SJSA1 (cell line): ENCODE results near the gene C4A. TPM values are rescaled to one million over a fixed set of nuclear protein-coding genes. Genes with fewer than 3 reads are reported as not detected.
A peak's percentile ranks its signal among the peaks of the same experiment; 100 is the strongest.

Source experiments
- DNase-seq, 2 experiments: peaks; one replicate each; pipeline ENCODE4 v3.0.0-alpha.2; 2015 to 2020; ENCODE audit warnings: low spot score in 2 of 2, low read depth in 1 of 2
- H3K27ac ChIP-seq: fragments of 250-450 bp; sonication (Bioruptor Pico); 2 replicates; pipeline ENCODE4 v1.5.1; 2020; ENCODE audit warnings: mild to moderate bottlenecking, moderate library complexity
- H3K27me3 ChIP-seq: fragments of 250-450 bp; sonication (Bioruptor Pico); replicated peaks from 2 replicates; pipeline ENCODE4 v1.5.1; 2020; ENCODE audit warnings: mild to moderate bottlenecking, moderate library complexity
- H3K36me3 ChIP-seq: fragments of 250-450 bp; sonication (Bioruptor Pico); 2 replicates; pipeline ENCODE4 v1.5.1; 2020; ENCODE audit warnings: mild to moderate bottlenecking
- H3K4me1 ChIP-seq: fragments of 250-450 bp; sonication (Bioruptor Pico); replicated peaks from 2 replicates; pipeline ENCODE4 v1.6.1; 2021; ENCODE audit warnings: mild to moderate bottlenecking
- H3K4me3 ChIP-seq: fragments of 250-450 bp; sonication (Bioruptor Pico); 2 replicates; pipeline ENCODE4 v1.5.1; 2020; ENCODE audit warnings: mild to moderate bottlenecking
- H3K9me3 ChIP-seq: fragments of 250-450 bp; sonication (Bioruptor Pico); replicated peaks from 2 replicates; pipeline ENCODE4 v1.5.1; 2020; ENCODE audit warnings: mild to moderate bottlenecking
- total RNA-seq: library from RNA; depleted of rRNA; stranded (reverse); fragments of >200 nt; shearing (Covaris generic); gene quantifications from 2 replicates; pipeline ENCODE4 v1.2.3, GENCODE V29; 2014

C4A gene
- total RNA-seq, 1 experiment from 2014 or later: 1.4 TPM

- Histone ChIP-seq H3K4me3 (no peak overlapping the region), H3K36me3 (peaks cover 44% of the 10 kb centered on the region), H3K27ac (no peak overlapping the region), H3K27me3 (no peaks in the 10 kb centered on the region), H3K4me1 (peaks cover 12% of the 10 kb centered on the region), H3K9me3 (no peaks in the 10 kb centered on the region)
- DNase-seq: no peak
Measured at GRCh38 chr6:31949926-31950548, 31.8 kb upstream of the C4A start.

- DNase-seq: peak; percentile 55 to 74
- Histone ChIP-seq H3K4me1 (peaks cover 3% of the 10 kb centered on the region), H3K27me3 (no peaks in the 10 kb centered on the region), H3K36me3 (peaks cover 66% of the 10 kb centered on the region), H3K4me3 (no peak overlapping the region), H3K9me3 (no peaks in the 10 kb centered on the region), H3K27ac (no peak overlapping the region)
Measured at GRCh38 chr6:31952140-31952805, 29.6 kb upstream of the C4A start.

- no peak for DNase-seq
- H3K4me1 ChIP-seq: peaks cover 9% of the 10 kb centered on the region
- H3K4me3 ChIP-seq: no peak overlapping the region
- H3K27ac ChIP-seq: no peak overlapping the region
- H3K36me3 ChIP-seq: peaks cover 69% of the 10 kb centered on the region
- no peaks in the 10 kb centered on the region for H3K27me3 ChIP-seq
- no peaks in the 10 kb centered on the region for H3K9me3 ChIP-seq
Measured at GRCh38 chr6:31952890-31953289, 29.0 kb upstream of the C4A start.

GRCh38 chr6:31954511-31954910 lies 27.3 kb upstream of the C4A start:
- peaks cover 15% of the 10 kb centered on the region for H3K4me1 ChIP-seq
- no peak for DNase-seq
- H3K36me3 ChIP-seq: peaks cover 69% of the 10 kb centered on the region
- H3K9me3 ChIP-seq: no peaks in the 10 kb centered on the region
- no peak overlapping the region for H3K4me3 ChIP-seq
- H3K27ac ChIP-seq: no peak overlapping the region
- no peaks in the 10 kb centered on the region for H3K27me3 ChIP-seq

- no peak overlapping the region for H3K27ac ChIP-seq
- H3K4me3 ChIP-seq: no peak overlapping the region
- DNase-seq: no peak
- no peaks in the 10 kb centered on the region for H3K27me3 ChIP-seq
- no peaks in the 10 kb centered on the region for H3K9me3 ChIP-seq
- H3K4me1 ChIP-seq: peaks cover 19% of the 10 kb centered on the region
- H3K36me3 ChIP-seq: peaks cover 73% of the 10 kb centered on the region
Measured at GRCh38 chr6:31956796-31957195, 25.1 kb upstream of the C4A start.

- Histone ChIP-seq H3K9me3 (no peaks in the 10 kb centered on the region), H3K27me3 (no peaks in the 10 kb centered on the region), H3K27ac (peak overlapping the region; percentile 38), H3K36me3 (peaks cover 73% of the 10 kb centered on the region), H3K4me1 (peaks cover 19% of the 10 kb centered on the region), H3K4me3 (peak overlapping the region; percentile 58)
- DNase-seq: peak in 1 of 2 experiments; percentile 38
Measured at GRCh38 chr6:31958412-31958740, 23.5 kb upstream of the C4A start.

- peaks cover 19% of the 10 kb centered on the region for H3K4me1 ChIP-seq
- no peaks in the 10 kb centered on the region for H3K9me3 ChIP-seq
- H3K36me3 ChIP-seq: peaks cover 73% of the 10 kb centered on the region
- H3K27me3 ChIP-seq: no peaks in the 10 kb centered on the region
- peak within 1 kb of the TSS; percentile 58 for H3K4me3 ChIP-seq
- DNase-seq: peak; percentile 96 to 99
- peak within 1 kb of the TSS; percentile 38 for H3K27ac ChIP-seq
Measured at GRCh38 chr6:31958741-31959739, 22.8 kb upstream of the C4A start, which contains the start of the genes NELFE and SKIC2. Gene NELFE, minus strand, starts transcription at chr6:31958971. Its CDS starts 525 bp downstream, at chr6:31958446. Gene SKIC2, plus strand, starts transcription at chr6:31959175. Its CDS starts 18 bp downstream, at chr6:31959193.

- no peaks in the 10 kb centered on the region for H3K27me3 ChIP-seq
- H3K4me3 ChIP-seq: no peak overlapping the region
- H3K27ac ChIP-seq: no peak overlapping the region
- H3K4me1 ChIP-seq: peaks cover 19% of the 10 kb centered on the region
- H3K9me3 ChIP-seq: no peaks in the 10 kb centered on the region
- peaks cover 69% of the 10 kb centered on the region for H3K36me3 ChIP-seq
- DNase-seq: no peak
Measured at GRCh38 chr6:31961616-31962015, 20.2 kb upstream of the C4A start.

GRCh38 chr6:31963921-31964320 lies 17.9 kb upstream of the C4A start:
- Histone ChIP-seq H3K27ac (no peak overlapping the region), H3K27me3 (no peaks in the 10 kb centered on the region), H3K36me3 (peaks cover 83% of the 10 kb centered on the region)

GRCh38 chr6:31965700-31966099 lies 16.2 kb upstream of the C4A start:
- no peaks in the 10 kb centered on the region for H3K27me3 ChIP-seq
- H3K36me3 ChIP-seq: peaks cover 97% of the 10 kb centered on the region
- H3K27ac ChIP-seq: no peak overlapping the region
- H3K9me3 ChIP-seq: no peaks in the 10 kb centered on the region
- DNase-seq: no peak
- peaks cover 4% of the 10 kb centered on the region for H3K4me1 ChIP-seq
- H3K4me3 ChIP-seq: no peak overlapping the region

More at GRCh38 chr6:31963921-31964320, 17.9 kb upstream of the C4A start:
- H3K4me3 ChIP-seq: no peak overlapping the region
- H3K4me1 ChIP-seq: peaks cover 7% of the 10 kb centered on the region
- DNase-seq: no peak
- no peaks in the 10 kb centered on the region for H3K9me3 ChIP-seq

- peaks cover 97% of the 10 kb centered on the region for H3K36me3 ChIP-seq
Measured at GRCh38 chr6:31966506-31966905, 15.4 kb upstream of the C4A start.

GRCh38 chr6:31966997-31967925 lies 14.6 kb upstream of the C4A start:
- Histone ChIP-seq H3K9me3 (no peaks in the 10 kb centered on the region), H3K36me3 (peaks cover 92% of the 10 kb centered on the region), H3K27me3 (no peaks in the 10 kb centered on the region), H3K4me1 (peaks cover 15% of the 10 kb centered on the region), H3K27ac (no peak overlapping the region), H3K4me3 (no peak overlapping the region)
- no peak for DNase-seq

More at GRCh38 chr6:31966506-31966905, 15.4 kb upstream of the C4A start:
- H3K27me3 ChIP-seq: no peaks in the 10 kb centered on the region
- peaks cover 12% of the 10 kb centered on the region for H3K4me1 ChIP-seq
- H3K27ac ChIP-seq: no peak overlapping the region
- H3K9me3 ChIP-seq: no peaks in the 10 kb centered on the region
- no peak for DNase-seq
- no peak overlapping the region for H3K4me3 ChIP-seq

GRCh38 chr6:31967926-31968320 lies 13.9 kb upstream of the C4A start:
- no peak for DNase-seq
- H3K27ac ChIP-seq: no peak overlapping the region
- H3K4me1 ChIP-seq: peaks cover 16% of the 10 kb centered on the region
- no peak overlapping the region for H3K4me3 ChIP-seq
- no peaks in the 10 kb centered on the region for H3K27me3 ChIP-seq
- no peaks in the 10 kb centered on the region for H3K9me3 ChIP-seq
- peaks cover 89% of the 10 kb centered on the region for H3K36me3 ChIP-seq
